Measurements from ENCODE around the gene PRKAG2.
A peak's percentile ranks its signal among the peaks of the same experiment; 100 is the strongest.

PRKAG2 gene

DNA sequence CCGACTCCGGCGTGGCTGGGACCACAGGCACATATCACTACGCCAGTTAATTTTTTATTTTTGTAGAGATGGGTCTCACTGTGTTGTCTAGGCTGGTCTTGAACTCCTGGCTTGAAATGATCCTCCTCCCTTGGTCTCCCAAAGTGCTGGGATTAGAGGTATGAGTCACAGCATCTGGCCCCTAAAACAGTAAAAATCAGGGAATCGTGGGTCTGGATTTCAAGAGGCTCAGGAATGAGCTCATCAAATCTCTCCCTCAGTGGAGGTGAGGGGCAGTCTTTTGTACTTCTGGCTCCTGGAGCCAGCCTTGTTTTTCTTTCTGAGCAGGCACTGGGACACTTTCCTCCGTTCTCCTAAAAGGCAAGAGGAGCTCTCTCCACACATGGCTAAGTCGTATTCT, 325.1 kb downstream of the PRKAG2 start:
- no peak for TF ChIP-seq FOXP2 (optimal IDR thresholded peaks at IDR 0.05; ENCODE audit: control extremely low read depth, extremely low read length, insufficient read depth)
- no peak for TF ChIP-seq POLR2AphosphoS5 (IDR thresholded peaks at IDR 0.05; ENCODE audit: borderline replicate concordance, low read depth, low read length)
- TF ChIP-seq EZH2 (IDR thresholded peaks at IDR 0.05): no peak
- H3K9me3 ChIP-seq (ENCODE audit: low read depth, low read length): peaks cover 3% of the 10 kb centered on the region; the same call in 1 of the 2 replicates
- no peak for DNase-seq (ENCODE audit: low read depth, low spot score)
- no peak overlapping the region for H3K4me3 ChIP-seq
- no peak overlapping the region for H3K9ac ChIP-seq (ENCODE audit: insufficient read length)
- H3K36me3 ChIP-seq (ENCODE audit: insufficient read depth, low read length): no peaks in the 10 kb centered on the region
- no peak overlapping the region for H3K27ac ChIP-seq

DNA sequence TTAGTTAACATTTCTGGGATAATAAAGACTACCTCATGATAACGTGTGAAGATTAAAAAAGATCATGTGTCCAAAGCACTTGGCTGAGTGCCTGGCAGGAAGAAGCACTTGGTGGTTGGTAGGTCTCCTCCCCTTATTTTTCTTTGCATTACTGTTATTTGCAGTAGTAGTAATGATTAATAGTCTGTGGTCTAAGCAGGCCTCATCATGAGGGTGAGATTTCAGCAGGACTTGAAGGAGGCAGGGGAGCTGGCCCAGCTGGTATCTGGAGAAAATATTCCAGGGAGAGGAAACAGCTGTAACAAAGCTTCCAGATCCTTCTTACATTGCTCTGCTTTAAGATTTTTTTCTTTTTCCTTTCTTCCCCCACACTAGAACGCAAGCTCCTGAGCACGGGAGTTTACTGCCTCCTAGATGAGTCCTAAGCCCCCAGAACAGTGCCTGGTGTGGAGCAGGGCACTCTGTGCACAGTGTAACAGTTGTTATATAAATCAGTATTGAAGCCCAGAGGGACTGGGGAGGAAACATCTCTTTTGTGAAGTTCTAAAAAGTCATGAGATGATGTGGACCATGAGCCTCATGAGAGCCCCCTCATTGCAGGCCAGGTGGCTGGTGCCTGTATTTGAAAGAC, 326.1 kb downstream of the PRKAG2 start:
- H3K9me3 ChIP-seq (ENCODE audit: low read depth, low read length): peaks cover 3% of the 10 kb centered on the region; the same call in 1 of the 2 replicates
- peak; percentile 80 for DNase-seq (ENCODE audit: low read depth, low spot score)
- peak overlapping the region; percentile 82 for H3K27ac ChIP-seq
- no peaks in the 10 kb centered on the region for H3K36me3 ChIP-seq (ENCODE audit: insufficient read depth, low read length)
- no peak for TF ChIP-seq FOXP2 (optimal IDR thresholded peaks at IDR 0.05; ENCODE audit: control extremely low read depth, extremely low read length, insufficient read depth)
- TF ChIP-seq EZH2 (IDR thresholded peaks at IDR 0.05): no peak
- TF ChIP-seq POLR2AphosphoS5 (IDR thresholded peaks at IDR 0.05; ENCODE audit: borderline replicate concordance, low read depth, low read length): peak; percentile 17; the same call in 1 of the 2 replicates
- peak overlapping the region; percentile 0 for H3K9ac ChIP-seq (ENCODE audit: insufficient read length)
- peak overlapping the region; percentile 12; the same call in 1 of the 2 replicates for H3K4me3 ChIP-seq

DNA sequence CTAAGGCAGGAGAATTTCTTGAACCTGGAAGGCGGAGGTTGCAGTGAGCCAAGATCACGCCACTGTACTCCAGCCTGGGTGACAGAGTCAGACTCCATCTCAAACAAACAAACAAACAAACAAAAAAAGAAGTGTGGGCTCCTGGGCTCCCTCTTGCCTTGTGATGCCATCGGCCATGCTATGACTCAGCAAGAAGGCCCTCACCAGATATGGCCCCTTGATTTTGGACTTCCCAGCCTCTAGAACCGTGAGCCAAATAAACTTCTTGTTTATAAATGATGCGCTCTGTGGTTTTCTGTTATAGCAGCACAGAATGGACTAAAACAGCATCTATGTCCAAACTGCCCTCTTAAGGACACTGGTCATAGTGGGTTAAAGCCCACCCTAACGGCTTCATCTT, 327.3 kb downstream of the PRKAG2 start:
- Histone ChIP-seq H3K27ac (no peak overlapping the region), H3K4me3 (no peak overlapping the region), H3K36me3 (ENCODE audit: insufficient read depth, low read length) (no peaks in the 10 kb centered on the region), H3K9ac (ENCODE audit: insufficient read length) (no peak overlapping the region), H3K9me3 (ENCODE audit: low read depth, low read length) (peaks cover 3% of the 10 kb centered on the region; the same call in 1 of the 2 replicates)
- no peak for TF ChIP-seq FOXP2 (optimal IDR thresholded peaks at IDR 0.05; ENCODE audit: control extremely low read depth, extremely low read length, insufficient read depth)
- DNase-seq (ENCODE audit: low read depth, low spot score): no peak

DNA sequence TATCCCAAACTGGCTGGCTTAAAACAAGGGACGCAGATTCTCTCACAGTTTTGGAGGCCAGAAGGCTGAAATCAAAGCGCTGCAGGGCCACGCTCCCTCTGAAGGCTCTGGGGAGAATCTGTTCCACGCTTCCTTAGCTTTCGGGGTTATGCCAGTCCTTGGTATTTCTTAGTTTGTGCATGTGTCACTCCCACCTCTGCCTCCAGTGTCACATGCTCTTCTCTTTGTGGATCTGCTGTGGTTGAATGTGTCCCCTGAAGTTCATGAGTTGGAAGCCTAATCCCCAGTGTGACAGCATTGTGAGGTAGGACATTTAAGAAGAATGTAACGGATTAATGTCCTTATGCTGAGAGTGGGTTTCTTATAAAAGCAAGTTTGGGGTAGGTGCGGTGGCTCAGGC, 327.8 kb downstream of the PRKAG2 start:
- peaks cover 3% of the 10 kb centered on the region; the same call in 1 of the 2 replicates for H3K9me3 ChIP-seq (ENCODE audit: low read depth, low read length)
- TF ChIP-seq EZH2 (IDR thresholded peaks at IDR 0.05): no peak
- TF ChIP-seq POLR2AphosphoS5 (IDR thresholded peaks at IDR 0.05; ENCODE audit: borderline replicate concordance, low read depth, low read length): no peak
- TF ChIP-seq FOXP2 (optimal IDR thresholded peaks at IDR 0.05; ENCODE audit: control extremely low read depth, extremely low read length, insufficient read depth): no peak
- H3K9ac ChIP-seq (ENCODE audit: insufficient read length): no peak overlapping the region
- H3K36me3 ChIP-seq (ENCODE audit: insufficient read depth, low read length): no peaks in the 10 kb centered on the region
- peak overlapping the region; percentile 16; the same call in 1 of the 2 replicates for H3K27ac ChIP-seq
- no peak overlapping the region for H3K4me3 ChIP-seq
- DNase-seq (ENCODE audit: low read depth, low spot score): no peak

DNA sequence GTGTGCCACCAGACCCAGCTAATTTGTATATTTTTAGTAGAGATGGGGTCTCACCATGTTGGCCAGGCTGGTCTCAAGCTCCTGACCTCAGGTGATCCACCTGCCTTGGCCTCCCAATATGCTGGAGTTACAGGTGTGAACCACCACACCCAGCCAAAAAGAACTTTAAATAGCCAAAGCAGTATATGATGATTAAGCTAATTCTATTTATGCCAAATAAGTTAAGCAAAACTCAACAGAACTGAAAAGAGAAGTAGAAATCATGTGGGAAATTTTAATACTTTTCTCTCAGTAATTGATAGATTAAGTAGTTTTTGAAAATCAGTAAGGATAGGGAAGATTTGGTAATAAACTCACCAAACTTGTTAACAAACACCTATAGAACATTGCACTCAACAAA, 332.7 kb downstream of the PRKAG2 start:
- H3K9me3 ChIP-seq (ENCODE audit: low read depth, low read length): no peaks in the 10 kb centered on the region
- TF ChIP-seq EZH2 (IDR thresholded peaks at IDR 0.05): no peak
- no peak for TF ChIP-seq POLR2AphosphoS5 (IDR thresholded peaks at IDR 0.05; ENCODE audit: borderline replicate concordance, low read depth, low read length)
- TF ChIP-seq FOXP2 (optimal IDR thresholded peaks at IDR 0.05; ENCODE audit: control extremely low read depth, extremely low read length, insufficient read depth): no peak
- DNase-seq (ENCODE audit: low read depth, low spot score): no peak
- H3K36me3 ChIP-seq (ENCODE audit: insufficient read depth, low read length): no peaks in the 10 kb centered on the region
- H3K9ac ChIP-seq (ENCODE audit: insufficient read length): no peak overlapping the region
- H3K27ac ChIP-seq: no peak overlapping the region
- H3K4me3 ChIP-seq: no peak overlapping the region

DNA sequence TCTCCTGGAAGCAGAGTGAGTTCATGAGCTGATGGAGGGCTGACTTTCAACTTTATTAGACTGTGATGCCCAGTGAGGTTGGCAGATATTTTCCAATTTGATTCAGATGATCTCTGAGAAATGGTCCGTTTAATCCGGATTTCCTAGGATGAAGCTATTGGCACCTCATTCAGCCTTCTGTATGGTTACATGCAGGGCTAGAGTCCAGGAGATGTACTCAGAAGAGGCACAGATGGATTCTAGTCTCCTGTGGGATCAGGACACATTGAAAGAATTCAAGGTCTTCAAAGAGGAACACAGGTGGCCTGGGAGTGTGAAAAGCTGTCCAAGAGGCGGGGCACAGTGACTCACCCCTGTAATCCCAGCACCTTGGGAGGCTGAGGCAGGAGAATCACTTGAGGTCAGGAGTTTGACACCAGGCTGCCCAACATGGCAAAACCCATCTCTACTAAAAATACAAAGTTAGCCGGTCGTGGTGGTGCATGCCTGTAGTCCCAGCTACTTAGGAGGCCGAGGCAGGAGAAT, 334.2 kb downstream of the PRKAG2 start:
- TF ChIP-seq EZH2 (IDR thresholded peaks at IDR 0.05) (no peak), FOXP2 (optimal IDR thresholded peaks at IDR 0.05; ENCODE audit: control extremely low read depth, extremely low read length, insufficient read depth) (no peak), POLR2AphosphoS5 (IDR thresholded peaks at IDR 0.05; ENCODE audit: borderline replicate concordance, low read depth, low read length) (no peak)
- no peak overlapping the region for H3K4me3 ChIP-seq
- H3K9ac ChIP-seq (ENCODE audit: insufficient read length): no peak overlapping the region
- H3K27ac ChIP-seq: no peak overlapping the region
- no peak for DNase-seq (ENCODE audit: low read depth, low spot score)
- H3K9me3 ChIP-seq (ENCODE audit: low read depth, low read length): no peaks in the 10 kb centered on the region
- H3K36me3 ChIP-seq (ENCODE audit: insufficient read depth, low read length): no peaks in the 10 kb centered on the region

DNA sequence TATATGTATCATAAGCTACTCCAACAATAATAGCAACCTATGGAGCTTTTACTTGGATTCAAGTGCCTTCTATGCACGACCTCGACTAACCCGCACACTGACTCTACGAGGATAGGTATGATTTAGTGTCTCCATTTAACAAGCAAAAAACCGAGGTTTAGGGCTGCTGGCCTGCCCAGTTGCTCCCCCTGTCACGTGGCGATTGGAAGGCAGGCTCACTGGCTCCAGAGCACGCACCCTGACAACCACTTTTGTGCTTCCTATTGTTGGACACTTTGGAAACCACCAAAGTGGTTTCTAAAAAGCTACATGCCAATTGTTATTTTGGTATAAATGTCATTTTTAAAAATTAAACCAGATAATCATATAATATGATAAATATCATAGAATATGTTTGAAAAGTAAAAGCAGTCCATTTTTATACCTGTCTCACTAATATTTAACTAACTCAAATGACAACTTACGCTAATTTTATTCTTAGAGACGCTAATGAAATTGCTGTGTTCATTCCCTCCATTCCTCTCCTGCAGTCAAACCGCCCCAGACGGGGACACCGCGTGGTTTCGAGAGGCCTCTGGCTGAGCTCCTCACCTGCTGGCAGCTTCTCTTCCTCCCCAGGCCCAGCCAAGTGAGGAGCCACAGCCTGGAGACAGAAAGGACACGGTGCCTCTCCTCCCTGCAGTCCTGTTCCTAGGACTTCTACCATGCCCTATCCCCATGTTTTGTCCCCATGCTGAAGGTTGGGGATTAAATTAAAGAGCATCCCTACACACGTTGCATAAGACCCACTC, 335.0 kb downstream of the PRKAG2 start:
- TF ChIP-seq EZH2 (IDR thresholded peaks at IDR 0.05): no peak
- no peak for TF ChIP-seq POLR2AphosphoS5 (IDR thresholded peaks at IDR 0.05; ENCODE audit: borderline replicate concordance, low read depth, low read length)
- no peak for TF ChIP-seq FOXP2 (optimal IDR thresholded peaks at IDR 0.05; ENCODE audit: control extremely low read depth, extremely low read length, insufficient read depth)
- H3K9ac ChIP-seq (ENCODE audit: insufficient read length): no peak overlapping the region
- no peak for DNase-seq (ENCODE audit: low read depth, low spot score)
- no peak overlapping the region for H3K4me3 ChIP-seq
- no peak overlapping the region for H3K27ac ChIP-seq
- H3K36me3 ChIP-seq (ENCODE audit: insufficient read depth, low read length): no peaks in the 10 kb centered on the region
- no peaks in the 10 kb centered on the region for H3K9me3 ChIP-seq (ENCODE audit: low read depth, low read length)

DNA sequence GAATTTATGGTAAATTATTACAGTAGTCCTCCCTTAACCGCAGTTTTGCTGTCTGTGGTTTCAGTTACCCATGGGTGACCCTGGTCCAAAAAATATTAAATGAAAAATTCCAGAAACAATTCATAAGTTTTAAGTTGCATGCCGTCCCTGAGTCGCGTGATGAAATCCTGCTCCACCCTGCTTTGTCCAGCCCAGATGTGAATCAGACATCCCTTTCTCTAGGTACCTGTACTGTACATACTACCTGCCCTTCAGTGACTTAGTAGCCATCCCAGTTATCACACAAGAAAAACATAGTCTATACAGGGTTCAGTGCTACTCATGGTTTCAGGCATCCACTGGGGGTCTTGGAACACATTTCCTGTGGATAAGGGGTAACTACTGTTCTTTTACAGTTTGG, 336.8 kb downstream of the PRKAG2 start:
- Histone ChIP-seq H3K9ac (ENCODE audit: insufficient read length) (no peak overlapping the region), H3K4me3 (no peak overlapping the region), H3K36me3 (ENCODE audit: insufficient read depth, low read length) (no peaks in the 10 kb centered on the region), H3K27ac (no peak overlapping the region), H3K9me3 (ENCODE audit: low read depth, low read length) (no peaks in the 10 kb centered on the region)
- TF ChIP-seq EZH2 (IDR thresholded peaks at IDR 0.05): no peak
- no peak for TF ChIP-seq POLR2AphosphoS5 (IDR thresholded peaks at IDR 0.05; ENCODE audit: borderline replicate concordance, low read depth, low read length)
- TF ChIP-seq FOXP2 (optimal IDR thresholded peaks at IDR 0.05; ENCODE audit: control extremely low read depth, extremely low read length, insufficient read depth): no peak
- DNase-seq (ENCODE audit: low read depth, low spot score): no peak

All from SK-N-MC (cell line).